ENCODE results near the gene TIGD2.
"Not testable (repeated sequence)": the region's sequence is repeated elsewhere in the genome, so short reads cannot be mapped to it uniquely, and the experiment has no call there.

TIGD2 gene

GRCh38 chr4:89119836-89120235 lies 8.5 kb downstream of the TIGD2 start:
- no peak for DNase-seq

- DNase-seq = no peak
Measured at GRCh38 chr4:89121387-89122068, 10.2 kb downstream of the TIGD2 start.

- no peak for DNase-seq
Measured at GRCh38 chr4:89123451-89123851, 12.1 kb downstream of the TIGD2 start.

- DNase-seq = no peak
Measured at GRCh38 chr4:89125901-89126782, 14.8 kb downstream of the TIGD2 start.

DNA sequence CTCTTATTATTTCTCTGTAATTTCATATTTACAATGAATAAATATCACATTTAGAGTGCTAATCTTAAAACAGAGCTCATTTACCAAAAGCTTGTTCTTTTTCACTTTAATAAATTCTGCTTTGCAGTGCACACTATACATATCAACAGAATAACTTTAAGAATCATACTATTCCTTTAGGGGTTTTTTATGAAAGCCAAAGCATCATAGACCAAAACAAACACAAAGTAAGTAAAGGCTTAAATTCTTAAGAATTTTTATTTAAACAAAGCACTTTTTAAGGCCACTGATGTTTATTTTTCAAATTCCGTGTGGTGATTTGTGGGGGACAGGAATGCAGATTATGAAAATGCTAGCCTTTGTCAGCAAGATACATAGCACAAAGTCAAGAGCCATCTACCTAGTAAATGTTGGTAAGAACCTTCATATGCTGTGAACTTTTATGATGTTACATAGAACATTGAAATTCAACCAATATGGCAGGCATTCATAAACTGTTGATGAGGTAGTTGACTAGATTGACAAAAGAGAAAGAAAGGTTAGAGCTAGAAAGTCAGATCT lies 17.8 kb downstream of the TIGD2 start:
- no peak for DNase-seq

- no peak for DNase-seq
Measured at GRCh38 chr4:89134775-89135319, 23.5 kb downstream of the TIGD2 start.

- DNase-seq = no peak
Measured at GRCh38 chr4:89136525-89136924, 25.2 kb downstream of the TIGD2 start.

- DNase-seq = no peak
Measured at GRCh38 chr4:89137231-89137630, 25.9 kb downstream of the TIGD2 start.

GRCh38 chr4:89137695-89138094 lies 26.4 kb downstream of the TIGD2 start:
- no peak for DNase-seq

DNA sequence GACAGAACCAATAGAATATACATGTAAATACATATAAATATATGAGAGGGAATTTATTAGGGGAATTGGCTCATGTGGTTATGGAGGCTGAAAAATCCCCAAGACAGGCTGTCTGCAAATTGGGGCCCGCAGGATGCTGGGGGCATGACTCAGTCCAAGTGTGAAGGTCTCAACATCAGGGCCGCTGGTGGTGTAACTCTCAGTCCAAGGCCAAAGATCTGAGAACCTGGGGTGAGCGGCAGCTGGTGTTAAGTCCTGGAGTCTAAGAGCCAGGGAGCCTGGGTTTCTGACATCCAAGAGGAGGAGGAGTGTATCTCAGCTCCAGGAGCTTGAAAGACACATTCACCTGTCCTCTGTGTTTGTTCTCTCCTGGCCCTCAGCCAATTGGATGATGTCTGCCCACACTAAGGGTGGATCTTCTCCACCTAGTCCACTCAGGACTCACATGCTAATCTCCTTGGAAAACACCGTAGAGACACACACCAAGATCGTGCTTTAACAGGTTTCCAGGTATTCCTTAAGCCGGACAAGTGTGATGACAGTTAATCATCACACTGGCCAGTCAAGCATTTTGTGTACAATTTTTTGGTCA lies 28.9 kb downstream of the TIGD2 start:
- DNase-seq = no peak

DNA sequence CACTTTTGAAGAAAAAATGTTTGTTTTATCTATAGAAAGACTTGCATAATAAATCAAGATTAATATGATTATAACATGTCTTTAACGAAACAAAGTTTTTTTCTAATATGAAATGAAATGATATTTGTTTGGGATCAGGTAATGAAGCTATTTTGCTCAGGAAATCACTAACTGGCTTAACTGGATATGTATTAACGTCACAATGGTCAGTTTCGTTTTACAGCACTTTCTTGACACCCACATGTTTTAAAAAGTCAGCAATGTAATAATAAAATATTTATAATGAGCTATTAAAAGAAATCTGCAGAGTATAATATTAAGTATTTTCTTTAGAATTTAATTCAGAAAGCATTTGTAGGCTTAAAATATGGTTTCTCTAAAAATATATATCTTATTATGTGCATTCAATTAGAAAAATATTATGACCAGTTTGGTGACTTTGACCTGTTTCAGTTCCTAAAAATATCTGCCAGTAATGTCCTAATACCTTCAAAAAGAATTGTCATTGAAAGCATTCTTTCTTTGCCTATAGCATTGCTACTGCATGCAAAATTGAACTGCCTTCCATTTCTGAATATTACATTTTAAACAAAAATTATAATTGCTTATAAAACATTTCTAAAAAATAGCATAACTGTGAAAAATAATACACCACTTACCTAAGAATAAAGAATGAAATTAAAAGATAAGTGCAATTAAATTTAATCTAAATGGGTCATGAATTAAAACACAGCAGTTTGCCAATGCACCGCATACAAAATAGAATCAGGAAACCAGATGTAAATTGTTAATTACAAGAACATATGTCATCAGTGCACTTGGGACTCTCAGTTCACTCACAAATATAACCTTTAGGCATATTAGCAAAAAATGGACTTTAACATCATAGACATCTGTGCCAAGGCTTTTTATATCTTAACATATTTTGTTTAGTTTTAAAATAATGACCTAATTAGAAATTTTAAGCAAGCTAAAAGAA lies 31.6 kb downstream of the TIGD2 start:
- no peak for DNase-seq

DNA sequence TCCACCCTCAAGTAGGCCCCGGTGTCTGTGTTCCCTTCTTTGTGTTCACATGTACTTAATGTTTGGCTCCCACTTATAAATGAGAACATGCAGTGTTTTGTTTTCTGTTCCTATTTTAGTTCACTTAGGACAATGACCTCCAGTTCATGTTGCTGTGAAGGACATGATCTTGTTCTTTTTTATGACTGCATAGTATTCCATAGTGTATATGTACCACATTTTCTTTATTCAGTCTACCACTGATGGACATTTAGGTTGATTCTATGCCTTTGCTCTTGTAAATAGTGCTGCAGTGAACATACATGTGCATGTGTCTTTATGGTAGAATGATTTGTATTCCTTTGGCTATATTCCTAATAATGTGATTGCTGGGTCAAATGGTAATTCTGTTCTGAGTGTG lies 33.3 kb downstream of the TIGD2 start:
- not testable (repeated sequence) for DNase-seq

DNA sequence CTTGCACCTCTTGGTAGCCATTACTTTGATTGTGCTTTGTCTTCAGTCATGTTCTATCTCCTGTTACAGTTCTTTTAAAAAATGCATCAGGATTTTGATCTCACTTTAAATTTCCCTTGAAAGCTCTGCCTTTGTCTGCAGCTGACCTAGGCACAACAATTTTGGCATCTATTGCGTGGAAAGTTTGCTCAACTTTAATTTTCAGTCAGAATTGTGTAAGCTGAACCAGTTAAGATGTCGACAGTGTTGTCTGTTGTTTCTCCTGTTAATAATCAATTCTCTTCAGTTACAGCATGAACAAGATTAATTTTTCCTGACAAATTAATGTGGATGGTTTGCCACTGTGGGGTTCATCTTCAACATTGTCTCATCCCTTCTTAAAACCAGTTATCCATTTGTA lies 34.9 kb downstream of the TIGD2 start:
- no peak for DNase-seq

- DNase-seq = no peak
Measured at GRCh38 chr4:89152972-89153371, 41.6 kb downstream of the TIGD2 start.

DNA sequence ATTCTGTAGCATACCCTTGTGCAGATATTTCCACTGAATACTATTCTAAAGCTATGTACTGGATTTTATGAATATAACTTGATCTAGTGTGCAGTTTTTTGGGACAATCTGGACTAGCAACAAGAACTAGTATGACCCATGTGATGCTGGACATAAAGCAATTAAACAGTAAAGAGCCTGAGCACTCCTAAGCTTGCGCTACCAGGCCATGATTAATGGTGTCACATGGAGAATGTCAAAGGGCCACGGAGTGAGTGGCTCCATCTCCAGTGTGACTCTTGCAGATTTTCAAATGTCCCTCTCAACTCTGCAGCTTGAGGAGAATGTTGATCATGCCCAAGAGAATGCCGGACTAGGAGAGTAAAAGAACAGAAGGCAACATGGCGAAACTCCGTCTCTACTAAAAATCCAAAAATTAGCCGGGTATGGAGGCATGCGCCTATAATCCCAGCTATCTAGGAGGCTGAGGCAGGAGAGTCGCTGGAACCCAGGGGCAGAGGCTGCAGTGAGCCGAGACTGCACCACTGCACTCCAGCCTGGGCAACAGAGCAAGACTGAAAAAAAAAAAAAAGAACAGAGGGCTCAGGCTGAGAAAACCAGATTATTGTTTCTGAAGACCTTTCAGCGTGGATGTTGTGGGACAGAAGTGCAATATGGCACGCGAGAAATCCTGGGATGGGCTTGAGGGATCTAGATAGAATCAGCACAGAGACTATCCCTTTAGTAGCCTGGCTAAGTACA lies 45.0 kb downstream of the TIGD2 start:
- DNase-seq = no peak

- DNase-seq = no peak
Measured at GRCh38 chr4:89157488-89158024, 46.2 kb downstream of the TIGD2 start.

DNA sequence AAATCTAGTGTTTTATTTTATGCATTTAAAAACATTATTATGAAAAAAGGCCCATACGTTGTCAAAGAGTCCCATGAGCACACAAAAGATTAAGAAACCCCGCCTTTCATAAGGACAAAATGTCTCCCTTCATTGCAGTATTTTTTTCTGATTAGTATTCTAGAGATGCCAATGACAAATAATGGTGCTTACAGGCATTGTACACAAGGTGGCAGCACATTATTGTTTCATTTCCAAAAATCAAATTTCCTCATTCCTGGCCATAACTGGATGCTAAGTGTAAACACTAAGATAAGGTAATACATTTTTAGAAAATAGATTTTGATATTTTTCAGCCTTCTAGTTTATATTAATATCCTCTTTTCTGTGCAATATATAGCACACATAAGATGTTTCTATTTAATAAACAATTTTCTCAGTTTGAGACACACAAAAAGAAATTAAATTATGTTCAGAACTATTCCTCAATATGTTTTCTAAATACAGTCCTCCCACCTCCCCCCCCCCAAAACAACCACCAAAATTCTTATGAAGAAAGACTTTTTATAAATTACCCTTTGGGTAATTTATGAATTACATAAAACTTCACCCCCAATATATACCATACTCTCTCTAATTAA lies 47.7 kb downstream of the TIGD2 start:
- peak; percentile 44 for DNase-seq

DNA sequence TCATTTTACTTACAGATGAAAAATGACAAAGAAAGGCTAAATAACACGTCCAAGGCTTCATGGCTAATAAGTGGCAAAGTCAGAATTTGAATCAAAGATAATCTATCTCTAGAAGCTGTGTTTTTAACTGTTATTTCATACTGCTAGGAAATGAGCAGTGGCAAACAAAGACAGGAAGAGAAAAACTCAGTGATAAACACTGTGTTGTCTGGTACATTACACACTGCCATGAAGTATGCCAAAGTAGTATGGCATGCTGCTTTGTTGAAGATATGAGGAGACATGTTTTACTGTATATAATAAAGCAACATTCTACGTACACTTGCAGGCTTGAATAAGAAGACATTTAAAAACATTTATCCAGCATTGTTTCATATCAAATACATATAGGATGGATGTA lies 49.5 kb downstream of the TIGD2 start:
- DNase-seq = no peak

- DNase-seq = no peak
Measured at GRCh38 chr4:89161841-89162240, 50.5 kb downstream of the TIGD2 start.

- DNase-seq = no peak
Measured at GRCh38 chr4:89162496-89162895, 51.2 kb downstream of the TIGD2 start.

DNA sequence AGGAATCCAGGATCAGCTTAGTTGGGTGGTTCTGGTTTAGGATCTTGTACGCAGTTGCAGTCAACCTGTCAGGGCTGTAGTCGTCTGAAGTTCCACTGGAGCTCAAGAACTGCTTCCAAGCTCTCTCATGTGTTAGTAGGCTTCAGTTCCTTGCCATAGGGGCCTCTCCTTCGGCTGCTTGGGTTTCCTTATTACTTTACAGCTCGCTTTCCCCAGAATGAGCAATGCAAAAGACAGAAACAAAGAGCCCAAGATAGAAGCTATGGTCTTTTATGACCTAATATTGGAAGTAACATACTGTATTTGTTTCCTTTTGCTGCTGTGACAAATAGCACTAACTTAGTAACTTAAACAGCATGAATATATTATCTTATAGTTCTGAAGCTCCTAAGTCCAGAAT lies 51.7 kb downstream of the TIGD2 start:
- peak; percentile 33 for DNase-seq

Measured in activated CD4-positive, alpha-beta T cell treated with anti-CD3 and anti-CD28 coated beads, Interleukin-2, amount 50 U/mL, for 16 hours (primary cell).